Ascending aorta (tissue), 2 donors: ENCODE measurements around the gene R3HDM4. TPM values are rescaled to one million over a fixed set of nuclear protein-coding genes. Genes with fewer than 3 reads are reported as not detected.

ENCODE experiments used
- DNase-seq, 2 donors: peaks; one replicate each; pipeline ENCODE4 v3.0.0-alpha.2; 2019; ENCODE audit warnings: low spot score in 2 of 2
- H3K27ac ChIP-seq, 2 donors: fragments of 200-600 bp; sonication (generic); one replicate each; pipeline ENCODE4 v1.5.1; 2016 to 2017; ENCODE audit warnings: mild to moderate bottlenecking in 1 of 2
- H3K27me3 ChIP-seq: fragments of 200-600 bp; sonication (generic); one replicate; pipeline ENCODE4 v1.5.1; 2017
- H3K36me3 ChIP-seq, 2 donors: fragments of 200-600 bp; sonication (generic); one replicate each; pipeline ENCODE4 v1.5.1; 2016
- H3K4me1 ChIP-seq, 2 donors: fragments of 200-600 bp; sonication (generic); one replicate each; pipeline ENCODE4 v1.5.1; 2016 to 2017; ENCODE audit warnings: mild to moderate bottlenecking in 1 of 2
- H3K4me3 ChIP-seq, 2 donors: fragments of 200-600 bp; sonication (generic); one replicate each; pipeline ENCODE4 v1.5.1; 2016 to 2017; ENCODE audit warnings: mild to moderate bottlenecking in 1 of 2
- H3K9me3 ChIP-seq, 2 donors: fragments of 200-600 bp; sonication (generic); one replicate each; pipeline ENCODE4 v1.5.1; 2016
- CTCF ChIP-seq, 3 experiments: fragments of 200-600 bp in 2 of 3; fragments of 450-650 bp in 1 of 3; sonication (generic) in 2 of 3; IDR thresholded peaks; one replicate each; pipeline ENCODE4 v1.5.1; 2016 to 2019; ENCODE audit warnings: antibody characterized with exemption in 3 of 3, mild to moderate bottlenecking in 1 of 3, moderate library complexity in 1 of 3
- intact Hi-C: fragments of 100-400 bp; cut with DNase I; formaldehyde crosslinking; loops from one replicate; pipeline ENCODE4 v1.15.1; 2023
- total RNA-seq: library from RNA; depleted of rRNA; stranded (reverse); fragments of >200 nt; gene quantifications from one replicate; pipeline ENCODE4 v1.1.0, GENCODE V29; 2016

Gene R3HDM4
- total RNA-seq, 1 donor from 2014 or later: 81.5 TPM

GRCh38 chr19:912181-913079 is 589 bp downstream of the R3HDM4 start:
- no peak for DNase-seq
- H3K36me3 ChIP-seq: no peaks in the 10 kb centered on the region
- intact Hi-C loops: loop anchor here (1.0 to 5.0 kb wide), 2 partner anchors 19 to 115 kb away; partner anchors contain the start of genes MED16, PTBP1 and RNU6-9

GRCh38 chr19:911197-912033 is 1.6 kb downstream of the R3HDM4 start:
- no peak for TF ChIP-seq CTCF (IDR thresholded peaks at IDR 0.05)
- H3K27ac ChIP-seq: peak overlapping the region in 1 of 2 donors; percentile 7
- H3K27me3 ChIP-seq: no peaks in the 10 kb centered on the region
- H3K4me1 ChIP-seq: peaks cover 0 to 7% of the 10 kb centered on the region in 2 donors
- peak overlapping the region in 1 of 2 donors; percentile 2 for H3K4me3 ChIP-seq
- intact Hi-C loops: loop anchor here (5.0 kb wide), 1 partner anchor 114 kb away; the partner anchor contains the start of gene PTBP1
- no peaks in the 10 kb centered on the region for H3K36me3 ChIP-seq
- DNase-seq: no peak
- H3K9me3 ChIP-seq: no peaks in the 10 kb centered on the region

More at GRCh38 chr19:912181-913079, 589 bp downstream of the R3HDM4 start:
- Histone ChIP-seq H3K9me3 (no peaks in the 10 kb centered on the region), H3K27me3 (peaks cover 7% of the 10 kb centered on the region), H3K27ac (peak overlapping the region; percentile 74 to 79), H3K4me1 (peaks cover 2 to 12% of the 10 kb centered on the region in 2 donors), H3K4me3 (peak overlapping the region; percentile 93 to 95)
- TF ChIP-seq CTCF (IDR thresholded peaks at IDR 0.05): no peak

GRCh38 chr19:907183-907853 is 5.7 kb downstream of the R3HDM4 start:
- H3K36me3 ChIP-seq: no peaks in the 10 kb centered on the region
- H3K27me3 ChIP-seq: no peaks in the 10 kb centered on the region
- DNase-seq: no peak
- no peak overlapping the region for H3K4me3 ChIP-seq
- no peaks in the 10 kb centered on the region for H3K4me1 ChIP-seq
- intact Hi-C loops: no loop called here
- H3K9me3 ChIP-seq: no peaks in the 10 kb centered on the region
- no peak for TF ChIP-seq CTCF (IDR thresholded peaks at IDR 0.05)
- H3K27ac ChIP-seq: no peak overlapping the region

GRCh38 chr19:906480-906879 is 6.5 kb downstream of the R3HDM4 start:
- no peaks in the 10 kb centered on the region for H3K4me1 ChIP-seq
- no peak overlapping the region for H3K27ac ChIP-seq
- TF ChIP-seq CTCF (IDR thresholded peaks at IDR 0.05): no peak
- no peaks in the 10 kb centered on the region for H3K9me3 ChIP-seq
- peaks cover 0 to 5% of the 10 kb centered on the region in 2 donors for H3K36me3 ChIP-seq
- intact Hi-C loops: no loop called here
- no peaks in the 10 kb centered on the region for H3K27me3 ChIP-seq
- DNase-seq: no peak
- no peak overlapping the region for H3K4me3 ChIP-seq

- peaks cover 3 to 18% of the 10 kb centered on the region in 2 donors for H3K36me3 ChIP-seq
- H3K27me3 ChIP-seq: no peaks in the 10 kb centered on the region
- intact Hi-C loops: no loop called here
- no peak for DNase-seq
- H3K27ac ChIP-seq: no peak overlapping the region
- no peaks in the 10 kb centered on the region for H3K4me1 ChIP-seq
- no peaks in the 10 kb centered on the region for H3K9me3 ChIP-seq
- no peak overlapping the region for H3K4me3 ChIP-seq
- TF ChIP-seq CTCF (IDR thresholded peaks at IDR 0.05): no peak
Observed at GRCh38 chr19:904545-904944, 8.5 kb downstream of the R3HDM4 start.
